Measurements from ENCODE around the gene MTRR. TPM values are rescaled to one million over a fixed set of nuclear protein-coding genes. Genes with fewer than 3 reads are reported as not detected.

Gene MTRR
- total RNA-seq, 1 experiment from 2014 or later: 57.8 TPM

DNA sequence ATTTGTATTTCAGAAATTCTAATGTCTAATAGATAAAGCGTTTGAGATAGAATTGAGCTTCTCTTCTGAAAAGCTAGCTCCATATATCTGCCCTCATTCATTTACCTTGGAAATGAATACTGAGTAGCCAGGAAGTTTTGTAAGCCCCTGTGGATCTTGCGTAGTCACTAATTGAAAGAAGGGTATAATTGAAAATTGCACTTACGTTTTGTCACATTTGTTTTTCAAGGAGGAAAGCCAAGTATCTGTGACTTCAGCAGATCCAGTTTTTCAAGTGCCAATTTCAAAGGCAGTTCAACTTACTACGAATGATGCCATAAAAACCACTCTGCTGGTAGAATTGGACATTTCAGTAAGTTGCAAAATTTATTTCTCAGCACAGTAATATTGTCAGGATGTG, 14.0 kb downstream of the MTRR start:
- Histone ChIP-seq H3K4me1 (ENCODE audit: control insufficient read depth, insufficient read depth, low read length) (no peaks in the 10 kb centered on the region), H3K36me3 (ENCODE audit: control insufficient read depth, insufficient read depth, low read length) (peaks cover 34% of the 10 kb centered on the region), H3K9me3 (ENCODE audit: control insufficient read depth, insufficient read depth, low read depth, low read length) (no peaks in the 10 kb centered on the region), H3K27ac (ENCODE audit: low read length) (no peak overlapping the region), H3K4me3 (ENCODE audit: low read depth in 2 of 2, low read length in 2 of 2) (no peak overlapping the region), H3K27me3 (ENCODE audit: control insufficient read depth, insufficient read depth, low read length) (no peaks in the 10 kb centered on the region)
- BruUV-seq (replicated peaks): no TSS peak
- in situ Hi-C loops (cut with HindIII; ENCODE audit: low pct_unique_long_range_greater_than_20kb, low sequenced_read_pairs) (no loop called here), intact Hi-C loops (cut with micrococcal nuclease; ENCODE audit: unreplicated experiment) (no loop called here)
- POLR2A ChIA-PET: no interaction called here
- DNase-seq (ENCODE audit: low read depth, low spot score) (no peak), ATAC-seq (no peak)
- CTCF ChIA-PET: no interaction called here
- TF ChIP-seq POLR2AphosphoS5 (IDR thresholded peaks at IDR 0.05; ENCODE audit: low read depth, low read length): no peak
- TF ChIP-seq, protein P1, sequence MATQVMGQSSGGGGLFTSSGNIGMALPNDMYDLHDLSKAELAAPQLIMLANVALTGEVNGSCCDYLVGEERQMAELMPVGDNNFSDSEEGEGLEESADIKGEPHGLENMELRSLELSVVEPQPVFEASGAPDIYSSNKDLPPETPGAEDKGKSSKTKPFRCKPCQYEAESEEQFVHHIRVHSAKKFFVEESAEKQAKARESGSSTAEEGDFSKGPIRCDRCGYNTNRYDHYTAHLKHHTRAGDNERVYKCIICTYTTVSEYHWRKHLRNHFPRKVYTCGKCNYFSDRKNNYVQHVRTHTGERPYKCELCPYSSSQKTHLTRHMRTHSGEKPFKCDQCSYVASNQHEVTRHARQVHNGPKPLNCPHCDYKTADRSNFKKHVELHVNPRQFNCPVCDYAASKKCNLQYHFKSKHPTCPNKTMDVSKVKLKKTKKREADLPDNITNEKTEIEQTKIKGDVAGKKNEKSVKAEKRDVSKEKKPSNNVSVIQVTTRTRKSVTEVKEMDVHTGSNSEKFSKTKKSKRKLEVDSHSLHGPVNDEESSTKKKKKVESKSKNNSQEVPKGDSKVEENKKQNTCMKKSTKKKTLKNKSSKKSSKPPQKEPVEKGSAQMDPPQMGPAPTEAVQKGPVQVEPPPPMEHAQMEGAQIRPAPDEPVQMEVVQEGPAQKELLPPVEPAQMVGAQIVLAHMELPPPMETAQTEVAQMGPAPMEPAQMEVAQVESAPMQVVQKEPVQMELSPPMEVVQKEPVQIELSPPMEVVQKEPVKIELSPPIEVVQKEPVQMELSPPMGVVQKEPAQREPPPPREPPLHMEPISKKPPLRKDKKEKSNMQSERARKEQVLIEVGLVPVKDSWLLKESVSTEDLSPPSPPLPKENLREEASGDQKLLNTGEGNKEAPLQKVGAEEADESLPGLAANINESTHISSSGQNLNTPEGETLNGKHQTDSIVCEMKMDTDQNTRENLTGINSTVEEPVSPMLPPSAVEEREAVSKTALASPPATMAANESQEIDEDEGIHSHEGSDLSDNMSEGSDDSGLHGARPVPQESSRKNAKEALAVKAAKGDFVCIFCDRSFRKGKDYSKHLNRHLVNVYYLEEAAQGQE (IDR thresholded peaks at IDR 0.05; ENCODE audit: insufficient read depth in 1 of 2, low read depth in 2 of 2, low read length in 1 of 2): no peak
- TF ChIP-seq TCF7L2 (IDR thresholded peaks at IDR 0.05; ENCODE audit: low read depth, low read length): no peak
- TF ChIP-seq, protein P2, sequence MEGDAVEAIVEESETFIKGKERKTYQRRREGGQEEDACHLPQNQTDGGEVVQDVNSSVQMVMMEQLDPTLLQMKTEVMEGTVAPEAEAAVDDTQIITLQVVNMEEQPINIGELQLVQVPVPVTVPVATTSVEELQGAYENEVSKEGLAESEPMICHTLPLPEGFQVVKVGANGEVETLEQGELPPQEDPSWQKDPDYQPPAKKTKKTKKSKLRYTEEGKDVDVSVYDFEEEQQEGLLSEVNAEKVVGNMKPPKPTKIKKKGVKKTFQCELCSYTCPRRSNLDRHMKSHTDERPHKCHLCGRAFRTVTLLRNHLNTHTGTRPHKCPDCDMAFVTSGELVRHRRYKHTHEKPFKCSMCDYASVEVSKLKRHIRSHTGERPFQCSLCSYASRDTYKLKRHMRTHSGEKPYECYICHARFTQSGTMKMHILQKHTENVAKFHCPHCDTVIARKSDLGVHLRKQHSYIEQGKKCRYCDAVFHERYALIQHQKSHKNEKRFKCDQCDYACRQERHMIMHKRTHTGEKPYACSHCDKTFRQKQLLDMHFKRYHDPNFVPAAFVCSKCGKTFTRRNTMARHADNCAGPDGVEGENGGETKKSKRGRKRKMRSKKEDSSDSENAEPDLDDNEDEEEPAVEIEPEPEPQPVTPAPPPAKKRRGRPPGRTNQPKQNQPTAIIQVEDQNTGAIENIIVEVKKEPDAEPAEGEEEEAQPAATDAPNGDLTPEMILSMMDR (IDR thresholded peaks at IDR 0.05): no peak
- TF ChIP-seq SIN3A (IDR thresholded peaks at IDR 0.05; ENCODE audit: borderline replicate concordance, insufficient read depth, low read depth, low read length): no peak

DNA sequence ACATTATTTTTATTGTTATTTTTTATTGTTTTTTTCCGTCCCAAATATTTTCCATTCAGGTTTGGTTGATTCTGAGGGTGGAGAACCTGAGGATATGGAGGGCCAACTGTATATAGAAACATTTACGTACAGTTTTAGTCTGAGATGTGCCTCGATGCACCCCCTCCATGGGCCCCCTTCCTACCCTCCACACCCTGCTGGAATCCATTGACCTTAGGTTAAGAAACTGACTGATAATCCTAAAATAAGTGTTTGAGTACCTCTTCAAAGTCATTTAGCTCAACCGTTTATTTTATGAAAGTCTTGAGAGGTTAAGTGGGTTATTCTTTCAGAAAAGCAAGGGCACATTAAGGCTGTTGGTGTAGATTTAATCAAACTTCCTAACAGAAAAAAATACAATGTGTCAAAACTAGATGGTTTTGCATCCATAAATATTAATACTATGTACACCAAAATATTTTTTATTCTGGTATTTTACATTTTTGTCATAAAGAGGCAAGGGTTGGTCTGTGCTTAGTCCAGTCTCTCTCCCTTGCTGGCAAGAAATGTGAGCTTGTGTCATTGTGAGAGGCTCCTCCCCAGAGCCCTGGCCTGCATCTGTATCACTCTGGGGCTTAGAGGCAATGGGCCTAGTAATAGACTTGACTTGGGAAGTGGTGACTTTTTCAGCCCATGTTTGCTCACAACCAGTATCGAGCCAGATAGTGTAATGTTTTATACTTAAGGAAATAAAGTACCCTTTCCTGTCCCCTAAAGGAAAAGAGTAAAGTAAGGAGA, 15.7 kb downstream of the MTRR start:
- TF ChIP-seq, protein P2 (IDR thresholded peaks at IDR 0.05): no peak
- TF ChIP-seq TCF7L2 (IDR thresholded peaks at IDR 0.05; ENCODE audit: low read depth, low read length): no peak
- ATAC-seq (no peak), DNase-seq (ENCODE audit: low read depth, low spot score) (no peak)
- no TSS peak for BruUV-seq (replicated peaks)
- ChIA-PET POLR2A (no interaction called here), CTCF (no interaction called here)
- in situ Hi-C loops (cut with HindIII; ENCODE audit: low pct_unique_long_range_greater_than_20kb, low sequenced_read_pairs): no loop called here
- no peak overlapping the region for H3K4me3 ChIP-seq (ENCODE audit: low read depth in 2 of 2, low read length in 2 of 2)
- peaks cover 37% of the 10 kb centered on the region for H3K36me3 ChIP-seq (ENCODE audit: control insufficient read depth, insufficient read depth, low read length)
- no peak overlapping the region for H3K27ac ChIP-seq (ENCODE audit: low read length)
- intact Hi-C loops (cut with micrococcal nuclease; ENCODE audit: unreplicated experiment): no loop called here
- H3K27me3 ChIP-seq (ENCODE audit: control insufficient read depth, insufficient read depth, low read length): no peaks in the 10 kb centered on the region
- no peaks in the 10 kb centered on the region for H3K9me3 ChIP-seq (ENCODE audit: control insufficient read depth, insufficient read depth, low read depth, low read length)
- H3K4me1 ChIP-seq (ENCODE audit: control insufficient read depth, insufficient read depth, low read length): no peaks in the 10 kb centered on the region
